HG02981 (cell line): ENCODE data around the gene RAB11FIP4.

Source experiments
- ATAC-seq: cut with Tn5 transposase; IDR thresholded peaks from one replicate; pipeline ENCODE4 v1.9.1; 2021; ENCODE audit warnings: mild to moderate bottlenecking, moderate library complexity; ENCODE audit not compliant: unreplicated experiment

Gene RAB11FIP4

GRCh38 chr17:31404028-31404949, 12.8 kb downstream of the RAB11FIP4 start:
- no peak for ATAC-seq

- ATAC-seq = no peak
These were observed 14.5 kb downstream of the RAB11FIP4 start for GRCh38 chr17:31405890-31406371.

- no peak for ATAC-seq
These were observed 17.1 kb downstream of the RAB11FIP4 start for GRCh38 chr17:31408586-31408985.

DNA sequence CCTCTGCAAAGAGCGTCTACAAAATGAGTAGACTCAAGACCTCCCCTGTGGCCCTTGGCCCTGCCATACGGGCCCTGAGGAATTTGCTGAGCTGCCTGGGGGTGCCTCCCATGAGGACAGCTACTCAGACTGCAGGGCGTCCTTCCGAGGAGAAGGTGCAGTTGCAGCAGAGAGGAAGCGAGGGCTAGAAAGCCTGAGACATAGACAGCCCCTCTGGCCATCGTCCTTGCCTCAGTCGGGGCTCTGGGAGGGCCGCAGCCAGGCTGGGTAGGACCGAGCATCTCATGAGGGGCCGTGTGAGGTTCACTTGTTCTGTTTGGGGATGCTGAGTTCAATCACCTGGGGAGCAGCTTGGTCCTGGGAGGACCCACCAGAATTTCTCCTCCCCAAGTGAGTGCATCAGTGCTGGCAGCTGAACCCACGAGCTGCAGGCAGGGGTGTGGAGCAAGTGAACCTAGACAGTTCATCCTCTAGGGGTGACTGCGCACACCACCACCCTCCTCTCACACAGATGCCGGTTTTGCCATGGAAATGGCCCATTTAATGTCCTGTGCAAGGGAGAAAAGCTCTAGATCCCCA, 20.3 kb downstream of the RAB11FIP4 start:
- no peak for ATAC-seq

DNA sequence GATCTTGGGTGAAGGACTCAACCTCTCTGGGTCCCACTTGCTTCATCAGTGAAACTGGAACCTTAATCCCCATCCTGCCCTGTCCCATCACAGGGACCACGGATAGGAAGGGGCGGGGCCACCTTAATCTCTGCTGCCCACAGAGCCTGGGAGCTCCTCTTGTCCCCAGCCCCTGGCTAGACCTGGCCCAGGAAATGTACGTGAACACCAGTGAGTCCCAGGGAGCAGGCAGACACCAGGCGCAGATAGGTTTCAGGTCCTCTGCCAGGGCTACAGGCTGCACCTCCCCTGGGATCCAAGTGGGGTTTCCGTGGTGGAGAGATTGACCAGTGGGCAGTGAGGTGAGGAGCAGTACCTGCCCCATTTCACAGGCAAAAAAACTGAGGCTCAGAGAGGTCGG, 21.0 kb downstream of the RAB11FIP4 start:
- no peak for ATAC-seq

DNA sequence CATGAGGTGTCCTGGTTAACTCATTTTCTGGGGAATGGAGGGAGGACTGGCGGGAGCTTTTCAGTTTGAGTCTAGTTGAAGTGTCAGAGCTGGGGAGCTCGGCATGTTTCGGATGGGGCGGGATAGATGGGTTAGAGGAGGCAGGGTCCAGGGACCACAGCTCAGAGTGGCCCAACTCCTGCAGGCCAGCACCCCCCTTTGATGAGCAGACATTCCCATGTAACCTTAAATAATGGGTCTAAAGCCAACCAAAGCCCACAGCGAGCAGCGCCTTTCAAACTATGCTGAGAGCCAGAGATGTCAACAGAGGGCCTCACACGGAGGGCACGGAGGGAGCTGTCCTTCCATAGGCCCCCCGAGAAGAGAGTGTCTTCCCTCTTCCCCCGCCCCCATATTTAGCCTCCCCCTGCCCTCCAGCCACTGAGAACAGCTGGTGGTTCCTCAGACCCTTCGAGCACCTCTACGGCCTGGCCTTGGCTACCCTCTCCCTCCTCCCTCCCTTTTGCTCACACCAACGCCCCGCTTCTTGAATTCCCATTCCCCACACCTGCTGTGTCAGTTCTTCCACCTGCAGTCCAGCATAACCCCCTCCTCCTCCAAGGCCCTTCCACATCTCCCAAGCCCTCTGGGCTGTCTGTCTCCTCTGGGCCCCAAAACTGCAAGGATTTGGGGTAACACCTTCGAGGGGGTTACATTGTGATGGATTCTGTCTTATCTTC, 21.8 kb downstream of the RAB11FIP4 start:
- no peak for ATAC-seq

GRCh38 chr17:31413874-31414549, 22.5 kb downstream of the RAB11FIP4 start:
- ATAC-seq = no peak

- ATAC-seq = no peak
These were observed 23.1 kb downstream of the RAB11FIP4 start for GRCh38 chr17:31414550-31414918.

- ATAC-seq = no peak
These were observed 23.6 kb downstream of the RAB11FIP4 start for GRCh38 chr17:31415004-31415454.

DNA sequence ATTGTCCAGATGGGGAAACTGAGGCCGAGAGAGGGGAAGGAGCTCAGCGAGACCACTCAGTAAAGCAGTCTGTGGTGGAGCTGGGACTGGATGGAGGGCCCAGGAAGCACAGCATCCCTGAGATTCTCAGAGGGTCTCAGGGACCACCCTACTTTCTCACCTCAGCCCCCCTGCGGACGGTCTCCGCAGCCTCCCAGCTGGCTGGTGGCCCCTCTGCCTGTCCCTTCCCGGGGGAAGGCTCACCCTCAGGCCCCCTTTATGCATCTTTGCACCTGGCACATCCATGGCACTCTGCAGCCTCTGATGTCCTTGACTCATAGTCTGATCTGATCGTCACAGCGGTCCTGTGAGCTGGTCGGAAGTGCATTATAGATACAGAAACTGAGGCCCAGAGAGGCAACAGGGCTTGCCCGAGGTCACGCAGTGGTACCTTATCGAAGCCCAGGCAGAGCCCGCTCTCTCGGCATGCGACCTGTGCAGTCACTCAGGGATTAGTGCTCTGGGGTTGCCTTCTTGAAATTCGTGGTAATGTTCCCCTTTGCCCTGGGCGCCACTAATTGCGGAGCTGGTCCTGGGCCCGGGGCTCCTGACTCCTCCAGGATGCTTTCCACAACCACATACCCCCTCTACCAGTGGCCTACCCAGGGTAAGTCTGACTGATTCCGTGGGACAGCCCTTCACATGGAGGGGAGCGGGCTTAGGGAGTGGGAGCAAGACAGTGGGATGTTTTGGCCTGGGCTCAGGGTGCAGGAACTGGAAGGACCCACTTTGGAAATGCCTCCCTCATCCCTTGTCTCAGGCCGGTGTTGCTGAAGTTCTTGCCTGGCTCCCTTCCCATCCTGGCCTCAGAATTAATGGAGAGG, 24.4 kb downstream of the RAB11FIP4 start:
- no peak for ATAC-seq

- ATAC-seq = no peak
These were observed 25.0 kb downstream of the RAB11FIP4 start for GRCh38 chr17:31416503-31416923.

DNA sequence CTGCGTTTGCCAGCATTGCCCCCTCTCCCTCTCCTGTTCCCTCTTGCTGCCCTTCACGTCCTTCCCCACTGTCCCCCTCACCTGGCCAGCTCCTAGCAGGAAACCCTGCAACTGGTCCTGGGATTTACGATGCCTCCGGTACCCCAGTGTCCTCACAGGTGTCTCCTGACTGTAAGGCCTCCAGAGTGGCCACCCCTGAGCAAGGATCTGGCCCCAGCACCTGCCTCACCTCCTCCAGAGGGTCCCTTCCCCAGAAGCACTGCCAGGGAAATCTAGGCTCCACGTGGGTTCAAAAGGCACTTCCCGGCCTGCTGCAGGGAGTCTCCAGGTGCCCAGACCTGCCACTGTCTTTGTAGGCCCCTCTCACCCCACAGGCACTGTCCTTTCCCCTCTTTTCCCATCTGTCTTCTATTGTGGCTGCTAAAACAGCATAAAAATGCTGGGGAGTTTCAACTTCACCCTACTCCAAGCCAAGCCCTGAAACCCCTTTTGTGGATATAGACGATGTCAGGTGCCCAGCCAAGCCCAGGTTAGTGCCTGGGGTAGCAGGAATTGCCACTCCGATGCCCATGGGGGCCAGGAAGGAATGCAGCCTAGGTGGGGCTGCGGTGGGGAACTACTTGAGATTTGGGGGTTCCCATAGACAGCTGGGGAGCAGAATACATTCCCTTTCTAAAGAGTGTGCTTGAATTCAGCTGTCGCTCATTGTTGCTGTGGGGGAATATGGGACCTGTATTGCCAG, 25.7 kb downstream of the RAB11FIP4 start:
- ATAC-seq = no peak

DNA sequence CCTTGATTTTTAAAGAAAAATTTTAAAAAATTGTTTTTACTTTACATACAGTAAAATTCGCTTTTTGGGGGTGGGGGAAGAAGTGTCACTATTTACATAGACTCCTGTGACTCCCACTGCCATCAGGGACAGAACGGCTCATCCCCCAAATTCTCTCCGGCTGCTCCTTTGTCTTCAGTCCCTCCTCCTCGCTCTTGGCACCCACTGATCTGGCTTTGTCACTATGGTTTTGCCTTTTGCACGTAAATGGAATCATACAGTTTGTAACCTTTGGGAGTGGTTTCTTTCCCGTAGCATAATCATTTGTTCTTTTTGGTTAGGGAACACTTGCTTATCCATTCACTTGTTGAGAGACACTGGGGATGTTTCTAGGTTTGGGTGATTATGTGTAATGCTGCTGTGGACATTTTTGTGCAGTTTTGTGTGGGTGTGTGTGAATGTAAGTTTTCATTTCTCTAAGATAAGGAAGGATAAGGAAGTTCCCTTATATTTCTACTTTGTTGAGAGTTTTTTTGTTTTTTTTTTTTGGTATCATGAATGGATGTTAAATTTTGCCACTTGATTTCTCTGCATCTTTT, 27.4 kb downstream of the RAB11FIP4 start:
- no peak for ATAC-seq

GRCh38 chr17:31422443-31422842, 31.0 kb downstream of the RAB11FIP4 start:
- ATAC-seq = no peak

- ATAC-seq = no peak
These were observed 33.4 kb downstream of the RAB11FIP4 start for GRCh38 chr17:31424944-31425281.

DNA sequence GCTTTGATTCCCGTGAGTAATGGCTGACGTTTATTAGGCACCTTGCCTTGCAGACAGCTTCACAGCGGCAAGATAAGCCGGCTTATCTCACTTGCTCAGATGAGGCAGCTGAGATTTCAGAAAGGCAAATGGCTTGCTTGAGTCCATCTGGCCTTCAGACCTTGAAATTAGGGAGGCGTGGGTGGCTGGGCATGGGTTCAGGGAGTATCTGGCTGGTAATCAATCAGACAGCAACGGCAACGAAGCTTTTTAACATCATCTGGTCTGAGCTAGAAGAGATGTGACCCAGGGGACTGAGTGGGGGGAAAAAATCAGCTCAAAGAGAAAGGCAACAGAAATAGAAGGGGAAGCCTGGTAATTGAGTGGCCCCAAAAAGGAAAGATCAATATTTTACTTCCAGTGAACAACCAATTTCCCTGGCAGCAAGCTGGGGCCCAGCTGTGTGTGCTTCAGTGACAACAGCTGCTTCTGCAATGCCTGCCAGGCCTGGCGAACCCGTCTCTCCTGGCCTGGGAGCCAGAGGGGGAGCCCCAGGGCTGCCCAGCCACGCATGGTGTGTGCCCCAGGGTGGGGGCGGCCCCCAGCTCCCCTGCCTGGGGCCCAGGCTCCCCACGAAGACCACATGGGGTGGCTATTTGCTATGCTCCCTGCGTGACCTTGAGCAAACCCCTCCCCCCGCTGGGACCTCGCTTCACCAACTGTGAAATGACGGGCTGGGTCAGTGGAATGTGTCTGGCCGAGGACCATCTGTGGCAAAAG, 34.0 kb downstream of the RAB11FIP4 start:
- ATAC-seq = no peak

- no peak for ATAC-seq
These were observed 36.2 kb downstream of the RAB11FIP4 start for GRCh38 chr17:31427684-31428083.

DNA sequence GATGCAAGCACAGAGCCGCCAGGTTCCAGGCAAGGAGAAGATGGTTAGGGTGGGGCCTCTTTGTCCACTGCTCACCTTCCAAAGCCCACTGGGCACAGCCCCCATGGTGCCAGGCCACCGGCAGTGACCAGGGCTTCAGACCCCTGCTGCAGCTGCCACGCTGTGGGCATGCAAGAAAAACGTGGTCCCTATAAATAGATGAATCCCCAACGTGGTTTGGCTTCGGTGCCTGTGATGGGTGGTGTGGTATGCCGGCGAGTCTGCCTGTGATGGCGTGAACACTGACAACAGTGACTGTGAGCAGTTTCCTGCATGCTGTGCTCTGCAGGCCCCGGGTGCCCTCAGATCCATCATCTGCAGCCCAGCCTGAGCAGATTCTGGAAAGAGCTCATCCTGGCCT, 36.6 kb downstream of the RAB11FIP4 start:
- no peak for ATAC-seq
